22Rv1 (cell line): ENCODE results near the gene STOM.

Experiments
- CTCF ChIP-seq: fragments of 450-650 bp; IDR thresholded peaks from 2 replicates; pipeline ENCODE4 v1.5.1; 2017; ENCODE audit warnings: mild to moderate bottlenecking
- ZFX ChIP-seq: fragments of 450-650 bp; IDR thresholded peaks from 2 replicates; pipeline ENCODE4 v1.6.1; 2017; ENCODE audit warnings: antibody characterized with exemption, borderline replicate concordance

- TF ChIP-seq ZFX: no peak
- no peak for TF ChIP-seq CTCF
Measured at GRCh38 chr9:121326901-121327613, 43.0 kb downstream of the STOM start.
